CD14-positive monocyte (primary cell): ENCODE measurements around the gene FGB. TPM values are rescaled to one million over a fixed set of nuclear protein-coding genes. Genes with fewer than 3 reads are reported as not detected.

Experiments
- DNase-seq, 3 donors: peaks; one replicate each; pipeline ENCODE4 v3.0.0-alpha.2; 2011 to 2022
- H2AFZ ChIP-seq: 2 replicates; pipeline ENCODE4 v1.6.0; 2012; ENCODE audit warnings: mild to moderate bottlenecking, low read depth, low read length, inconsistent platforms; ENCODE audit not compliant: insufficient read depth, poor library complexity, severe bottlenecking
- H3K27ac ChIP-seq, 2 donors: 1 replicate in 1 of 2; 2 replicates in 1 of 2; pipeline ENCODE4 v1.5.1; 2012 to 2013; ENCODE audit warnings: low read length in 2 of 2, control low read depth in 1 of 2, inconsistent platforms in 1 of 2, low read depth in 1 of 2, mild to moderate bottlenecking in 1 of 2
- H3K27me3 ChIP-seq, 2 donors: one replicate each; pipeline versions ENCODE4 v1.6.0 to v1.6.1; 2011 to 2013; ENCODE audit warnings: low read length in 2 of 2; ENCODE audit not compliant: control insufficient read depth in 2 of 2, insufficient read depth in 2 of 2
- H3K36me3 ChIP-seq, 2 donors: replicated peaks in 1 of 2; 1 replicate in 1 of 2; 2 replicates in 1 of 2; pipeline versions ENCODE4 v1.5.1 to v1.6.1; 2012 to 2013; ENCODE audit warnings: low read length in 2 of 2, control low read depth in 1 of 2, inconsistent platforms in 1 of 2, mild to moderate bottlenecking in 1 of 2; ENCODE audit not compliant: insufficient read depth in 2 of 2, control insufficient read depth in 1 of 2
- H3K4me1 ChIP-seq, 2 donors: 1 replicate in 1 of 2; 2 replicates in 1 of 2; pipeline versions ENCODE4 v1.5.1 to v1.6.1; 2012 to 2013; ENCODE audit warnings: low read length in 2 of 2, control low read depth in 1 of 2, inconsistent platforms in 1 of 2, mild to moderate bottlenecking in 1 of 2, moderate library complexity in 1 of 2; ENCODE audit not compliant: insufficient read depth in 2 of 2, control insufficient read depth in 1 of 2
- H3K4me2 ChIP-seq: replicated peaks from 2 replicates; pipeline ENCODE3; 2012; ENCODE audit warnings: low read length, moderate library complexity, mild to moderate bottlenecking; ENCODE audit not compliant: poor library complexity, severe bottlenecking; ENCODE audit errors: extremely low read depth
- H3K4me3 ChIP-seq, 3 experiments: fragments of 200-600 bp in 1 of 3; sonication (generic) in 1 of 3; replicated peaks in 1 of 3; 1 replicate in 2 of 3; 2 replicates in 1 of 3; pipeline ENCODE4 v1.5.1; 2011 to 2013; ENCODE audit warnings: low read length in 3 of 3, mild to moderate bottlenecking in 3 of 3, control low read depth in 2 of 3, low read depth in 2 of 3, inconsistent platforms in 1 of 3, moderate library complexity in 1 of 3
- H3K79me2 ChIP-seq: 2 replicates; pipeline ENCODE4 v1.6.0; 2012; ENCODE audit warnings: mild to moderate bottlenecking, control low read depth, inconsistent platforms, low read length, moderate library complexity; ENCODE audit not compliant: insufficient read depth
- H3K9ac ChIP-seq: 2 replicates; pipeline ENCODE4 v1.6.0; 2017; ENCODE audit warnings: low read length, mild to moderate bottlenecking; ENCODE audit not compliant: insufficient read depth, poor library complexity, severe bottlenecking
- H3K9me3 ChIP-seq, 2 donors: replicated peaks in 1 of 2; 1 replicate in 1 of 2; 2 replicates in 1 of 2; pipeline versions ENCODE4 v1.5.1 to v1.6.1; 2012 to 2013; ENCODE audit warnings: low read length in 2 of 2, control low read depth in 1 of 2; ENCODE audit not compliant: control insufficient read depth in 1 of 2, insufficient read depth in 1 of 2
- H4K20me1 ChIP-seq: 2 replicates; pipeline ENCODE4 v1.6.0; 2012; ENCODE audit warnings: mild to moderate bottlenecking, low read length, control low read depth, moderate library complexity; ENCODE audit not compliant: insufficient read depth
- H3K27ac Mint-ChIP-seq, 7 donors: one replicate each; pipeline ENCODE4 v1.8.0; 2020; ENCODE audit warnings: mild to moderate bottlenecking in 7 of 7, mixed read lengths in 7 of 7, moderate library complexity in 6 of 7, inconsistent platforms in 2 of 7
- H3K27me3 Mint-ChIP-seq, 3 donors: one replicate each; pipeline ENCODE4 v1.8.0; 2021 to 2022; ENCODE audit warnings: low read depth in 3 of 3, mild to moderate bottlenecking in 3 of 3, mixed read lengths in 3 of 3, moderate library complexity in 3 of 3, inconsistent platforms in 1 of 3
- H3K36me3 Mint-ChIP-seq, 2 donors: one replicate each; pipeline ENCODE4 v1.8.0; 2020; ENCODE audit warnings: mixed read lengths in 2 of 2, inconsistent platforms in 1 of 2, mild to moderate bottlenecking in 1 of 2
- H3K4me1 Mint-ChIP-seq: one replicate; pipeline ENCODE4 v1.8.0; 2020; ENCODE audit warnings: mild to moderate bottlenecking, mixed read lengths
- H3K4me3 Mint-ChIP-seq, 2 donors: one replicate each; pipeline ENCODE4 v1.8.0; 2020; ENCODE audit warnings: mild to moderate bottlenecking in 2 of 2, mixed read lengths in 2 of 2, moderate library complexity in 1 of 2
- H3K9me3 Mint-ChIP-seq, 7 donors: one replicate each; pipeline ENCODE4 v1.8.0; 2020 to 2022; ENCODE audit warnings: mixed read lengths in 7 of 7, mild to moderate bottlenecking in 6 of 7, moderate library complexity in 6 of 7, inconsistent platforms in 2 of 7
- CTCF ChIP-seq: fragments of 200-600 bp; IDR thresholded peaks from one replicate; pipeline ENCODE4 v1.8.0; 2022; ENCODE audit warnings: antibody characterized with exemption, mild to moderate bottlenecking
- WGBS: methylation state at CpG from one replicate; pipeline ENCODE4 v1.1.5; 2013; ENCODE audit warnings: missing lambda C conversion rate; ENCODE audit not compliant: insufficient coverage; 5-methylcytosine and 5-hydroxymethylcytosine counted together
- intact Hi-C, 2 donors: fragments of 100-400 bp; cut with micrococcal nuclease; formaldehyde crosslinking; loops; one replicate each; pipeline versions ENCODE4 v1.15.0 to v1.15.1; 2023
- polyA plus RNA-seq, 3 donors: library from polyadenylated mRNA; depleted of rRNA in 1 of 3; unstranded in 2 of 3; stranded (reverse) in 1 of 3; fragments of 300-500 nt in 2 of 3; fragments of >200 nt in 1 of 3; fragmentation: Illumina TruSeq in 2 of 3; gene quantifications; 1 replicate in 2 of 3; 2 replicates in 1 of 3; pipeline ENCODE4 v1.2.3, GENCODE V29; 2012 to 2021

FGB gene
- polyA plus RNA-seq, 3 donors: not detected

DNA sequence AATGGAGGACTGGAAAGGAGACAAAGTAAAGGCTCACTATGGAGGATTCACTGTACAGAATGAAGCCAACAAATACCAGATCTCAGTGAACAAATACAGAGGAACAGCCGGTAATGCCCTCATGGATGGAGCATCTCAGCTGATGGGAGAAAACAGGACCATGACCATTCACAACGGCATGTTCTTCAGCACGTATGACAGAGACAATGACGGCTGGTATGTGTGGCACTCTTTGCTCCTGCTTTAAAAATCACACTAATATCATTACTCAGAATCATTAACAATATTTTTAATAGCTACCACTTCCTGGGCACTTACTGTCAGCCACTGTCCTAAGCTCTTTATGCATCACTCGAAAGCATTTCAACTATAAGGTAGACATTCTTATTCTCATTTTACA, 6.8 kb downstream of the FGB start:
- intact Hi-C loops: no loop called here

DNA sequence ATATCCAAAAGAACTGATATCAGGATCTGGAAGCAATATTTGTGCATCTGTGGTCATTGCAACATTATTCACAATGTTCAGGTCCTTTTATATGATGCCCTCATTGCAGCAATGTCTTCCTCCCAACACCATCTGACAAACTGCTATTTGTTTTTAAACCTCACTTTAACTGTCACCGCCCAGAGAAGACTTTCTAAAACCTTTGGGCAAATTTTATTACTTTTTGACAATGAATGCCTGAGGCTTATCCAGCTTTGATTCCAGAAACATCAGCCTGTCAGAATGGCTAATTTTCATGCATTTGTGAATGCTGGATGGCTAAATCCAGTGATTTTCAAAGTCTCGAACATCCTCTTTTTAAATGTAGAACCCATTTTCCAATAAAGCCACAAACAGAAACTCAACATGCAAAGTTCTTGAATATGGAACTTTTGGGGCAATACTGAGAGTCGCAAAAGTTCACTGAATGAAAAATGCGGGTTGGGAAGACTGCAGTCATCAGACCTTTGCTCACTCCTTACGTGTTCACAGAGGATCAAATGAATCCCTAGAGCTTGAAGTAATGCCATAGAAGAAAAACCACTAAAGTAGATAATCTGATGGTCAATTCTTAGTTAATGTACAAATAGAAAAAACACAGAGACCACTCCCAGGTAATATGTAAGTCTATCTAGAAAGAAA, 10.5 kb downstream of the FGB start:
- H3K36me3 ChIP-seq: no peaks in the 10 kb centered on the region
- H3K4me1 ChIP-seq: no peaks in the 10 kb centered on the region
- Mint-ChIP-seq H3K27ac (no peak overlapping the region), H3K27me3 (peaks cover 0 to 1% (median 0%) of the 10 kb centered on the region in 3 donors), H3K9me3 (peaks cover 0 to 2% (median 0%) of the 10 kb centered on the region in 7 donors), H3K36me3 (no peaks in the 10 kb centered on the region), H3K4me3 (no peak overlapping the region), H3K4me1 (no peaks in the 10 kb centered on the region)
- no peak overlapping the region for H3K4me3 ChIP-seq
- H3K27ac ChIP-seq: no peak overlapping the region
- no peak overlapping the region for H2AFZ ChIP-seq
- intact Hi-C loops: no loop called here
- H3K4me2 ChIP-seq: no peak overlapping the region
- no peak overlapping the region for H3K9ac ChIP-seq
- 57% methylated on average over 1 of the region's 5 CpGs for WGBS
- DNase-seq: no peak
- H3K79me2 ChIP-seq: no peaks in the 10 kb centered on the region
- no peaks in the 10 kb centered on the region for H3K27me3 ChIP-seq
- H4K20me1 ChIP-seq: no peaks in the 10 kb centered on the region
- TF ChIP-seq CTCF: no peak
- H3K9me3 ChIP-seq: no peaks in the 10 kb centered on the region

More for the DNA sequence above, 6.8 kb downstream of the FGB start:
- DNase-seq: no peak
- no peak overlapping the region for H3K9ac ChIP-seq
- no peak overlapping the region for H3K4me3 ChIP-seq
- Mint-ChIP-seq H3K27me3 (no peaks in the 10 kb centered on the region), H3K9me3 (peaks cover 0 to 2% (median 0%) of the 10 kb centered on the region in 7 donors), H3K36me3 (no peaks in the 10 kb centered on the region), H3K4me1 (no peaks in the 10 kb centered on the region), H3K27ac (no peak overlapping the region), H3K4me3 (no peak overlapping the region)
- H3K4me1 ChIP-seq: no peaks in the 10 kb centered on the region
- H3K79me2 ChIP-seq: no peaks in the 10 kb centered on the region
- no peak overlapping the region for H3K4me2 ChIP-seq
- H4K20me1 ChIP-seq: no peaks in the 10 kb centered on the region
- WGBS: 98% methylated on average over 4 of the region's 5 CpGs
- TF ChIP-seq CTCF: no peak
- H3K9me3 ChIP-seq: no peaks in the 10 kb centered on the region
- no peaks in the 10 kb centered on the region for H3K27me3 ChIP-seq
- no peaks in the 10 kb centered on the region for H3K36me3 ChIP-seq
- no peak overlapping the region for H3K27ac ChIP-seq
- no peak overlapping the region for H2AFZ ChIP-seq
